K562 (cell line): ENCODE data around the gene TTLL4. TPM values are rescaled to one million over a fixed set of nuclear protein-coding genes. Genes with fewer than 3 reads are reported as not detected.

Experiments used
- GTF2A2 ChIP-seq: IDR thresholded peaks from 2 replicates; pipeline ENCODE4 v1.6.1; 2016; ENCODE audit warnings: mild to moderate bottlenecking, missing genetic modification characterization, missing compliant biosample characterization
- MEF2D ChIP-seq: conservative IDR thresholded peaks from 2 replicates; pipeline ENCODE4 v1.6.1; 2016; ENCODE audit warnings: low read depth, missing genetic modification characterization, missing compliant biosample characterization
- polyA plus RNA-seq, 8 experiments: library from polyadenylated mRNA; depleted of rRNA in 4 of 8; stranded (reverse) in 5 of 8; unstranded in 3 of 8; fragments of >200 nt; fragmentation: Nextera tagmentation in 2 of 8; fragmentation: Illumina TruSeq in 1 of 8; extraction: Ambion mirVana in 2 of 8; extraction: Trizol in 1 of 8; gene quantifications; 2 replicates each; pipeline versions ENCODE4 v1.2.1 to v1.2.3, GENCODE V29; 2011 to 2014; ENCODE audit warnings: inconsistent platforms in 1 of 8, missing spikeins in 1 of 8
- total RNA-seq, 7 experiments: library from RNA; depleted of rRNA in 6 of 7; stranded (reverse); fragments of >200 nt in 6 of 7; fragmentation: Illumina TruSeq in 2 of 7; extraction: Trizol in 2 of 7; gene quantifications; 2 replicates each; pipeline versions ENCODE4 v1.2.1 to v1.2.3, GENCODE V29; 2011 to 2021; ENCODE audit warnings: low replicate concordance in 1 of 7
- TF ChIP-seq, protein P1 (sequence below): sonication (generic); formaldehyde crosslinking; IDR thresholded peaks from 2 replicates; pipeline ENCODE4 v1.8.0; 2023; ENCODE audit warnings: missing genetic modification reagents, mild to moderate bottlenecking, borderline replicate concordance

Gene TTLL4
- total and polyA plus RNA-seq, 9 of the 15 experiments (the other 6 are each of a cell fraction or from before 2014, with no cell fraction given): 12.6 to 67.5 (median 24.5) TPM

DNA sequence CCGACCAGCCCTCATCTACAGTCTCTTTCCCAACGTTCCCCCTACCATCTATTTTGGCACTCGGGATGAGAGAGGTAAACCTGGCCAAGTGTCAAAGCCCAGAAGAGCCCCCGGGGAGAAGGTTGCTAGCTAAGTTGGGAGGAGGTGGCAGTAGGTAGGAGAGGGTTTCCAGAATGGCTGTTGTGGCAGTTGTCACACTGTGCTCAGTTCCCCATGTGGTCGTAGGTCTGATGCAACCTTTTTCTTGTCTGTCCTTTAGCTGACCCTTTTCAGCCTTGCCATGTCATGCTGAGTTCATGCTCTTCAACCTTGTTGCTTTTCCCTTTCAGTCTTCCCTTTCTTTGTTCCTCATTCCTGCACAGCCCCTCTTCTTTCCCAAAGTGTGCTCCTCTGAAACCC, 34.5 kb downstream of the TTLL4 start (continued):
- TF ChIP-seq, protein P1, sequence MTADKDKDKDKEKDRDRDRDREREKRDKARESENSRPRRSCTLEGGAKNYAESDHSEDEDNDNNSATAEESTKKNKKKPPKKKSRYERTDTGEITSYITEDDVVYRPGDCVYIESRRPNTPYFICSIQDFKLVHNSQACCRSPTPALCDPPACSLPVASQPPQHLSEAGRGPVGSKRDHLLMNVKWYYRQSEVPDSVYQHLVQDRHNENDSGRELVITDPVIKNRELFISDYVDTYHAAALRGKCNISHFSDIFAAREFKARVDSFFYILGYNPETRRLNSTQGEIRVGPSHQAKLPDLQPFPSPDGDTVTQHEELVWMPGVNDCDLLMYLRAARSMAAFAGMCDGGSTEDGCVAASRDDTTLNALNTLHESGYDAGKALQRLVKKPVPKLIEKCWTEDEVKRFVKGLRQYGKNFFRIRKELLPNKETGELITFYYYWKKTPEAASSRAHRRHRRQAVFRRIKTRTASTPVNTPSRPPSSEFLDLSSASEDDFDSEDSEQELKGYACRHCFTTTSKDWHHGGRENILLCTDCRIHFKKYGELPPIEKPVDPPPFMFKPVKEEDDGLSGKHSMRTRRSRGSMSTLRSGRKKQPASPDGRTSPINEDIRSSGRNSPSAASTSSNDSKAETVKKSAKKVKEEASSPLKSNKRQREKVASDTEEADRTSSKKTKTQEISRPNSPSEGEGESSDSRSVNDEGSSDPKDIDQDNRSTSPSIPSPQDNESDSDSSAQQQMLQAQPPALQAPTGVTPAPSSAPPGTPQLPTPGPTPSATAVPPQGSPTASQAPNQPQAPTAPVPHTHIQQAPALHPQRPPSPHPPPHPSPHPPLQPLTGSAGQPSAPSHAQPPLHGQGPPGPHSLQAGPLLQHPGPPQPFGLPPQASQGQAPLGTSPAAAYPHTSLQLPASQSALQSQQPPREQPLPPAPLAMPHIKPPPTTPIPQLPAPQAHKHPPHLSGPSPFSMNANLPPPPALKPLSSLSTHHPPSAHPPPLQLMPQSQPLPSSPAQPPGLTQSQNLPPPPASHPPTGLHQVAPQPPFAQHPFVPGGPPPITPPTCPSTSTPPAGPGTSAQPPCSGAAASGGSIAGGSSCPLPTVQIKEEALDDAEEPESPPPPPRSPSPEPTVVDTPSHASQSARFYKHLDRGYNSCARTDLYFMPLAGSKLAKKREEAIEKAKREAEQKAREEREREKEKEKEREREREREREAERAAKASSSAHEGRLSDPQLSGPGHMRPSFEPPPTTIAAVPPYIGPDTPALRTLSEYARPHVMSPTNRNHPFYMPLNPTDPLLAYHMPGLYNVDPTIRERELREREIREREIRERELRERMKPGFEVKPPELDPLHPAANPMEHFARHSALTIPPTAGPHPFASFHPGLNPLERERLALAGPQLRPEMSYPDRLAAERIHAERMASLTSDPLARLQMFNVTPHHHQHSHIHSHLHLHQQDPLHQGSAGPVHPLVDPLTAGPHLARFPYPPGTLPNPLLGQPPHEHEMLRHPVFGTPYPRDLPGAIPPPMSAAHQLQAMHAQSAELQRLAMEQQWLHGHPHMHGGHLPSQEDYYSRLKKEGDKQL (CRISPR knock-in tag): no peak
- TF ChIP-seq MEF2D (tag) (peak; percentile 62), GTF2A2 (tag) (no peak)
